ENCODE measurements around the gene DUSP1.

The DUSP1 gene

GRCh38 chr5:172740428-172741205, 30.4 kb downstream of the DUSP1 start:
- Histone ChIP-seq H3K9ac (ENCODE audit: low read depth, low read length) (no peak overlapping the region), H3K36me3 (ENCODE audit: insufficient read depth, low read length) (no peaks in the 10 kb centered on the region), H3K9me3 (ENCODE audit: control insufficient read depth, insufficient read depth, low read length) (no peaks in the 10 kb centered on the region), H3K4me1 (ENCODE audit: insufficient read depth, low read length) (no peaks in the 10 kb centered on the region; the same call in 1 of the 2 replicates)

- H3K36me3 ChIP-seq (ENCODE audit: insufficient read depth, low read length), result no peaks in the 10 kb centered on the region
Measured at GRCh38 chr5:172739375-172739774, 31.6 kb downstream of the DUSP1 start.

GRCh38 chr5:172736508-172737135, 34.4 kb downstream of the DUSP1 start:
- Histone ChIP-seq H3K9me3 (ENCODE audit: control insufficient read depth, insufficient read depth, low read length) (no peaks in the 10 kb centered on the region), H3K36me3 (ENCODE audit: insufficient read depth, low read length) (no peaks in the 10 kb centered on the region), H3K9ac (ENCODE audit: low read depth, low read length) (no peak overlapping the region), H3K4me1 (ENCODE audit: insufficient read depth, low read length) (peaks cover 7% of the 10 kb centered on the region; the same call in 1 of the 2 replicates)

More at GRCh38 chr5:172739375-172739774, 31.6 kb downstream of the DUSP1 start:
- no peaks in the 10 kb centered on the region for H3K9me3 ChIP-seq (ENCODE audit: control insufficient read depth, insufficient read depth, low read length)
- no peak overlapping the region for H3K9ac ChIP-seq (ENCODE audit: low read depth, low read length)
- no peaks in the 10 kb centered on the region; the same call in 1 of the 2 replicates for H3K4me1 ChIP-seq (ENCODE audit: insufficient read depth, low read length)

- Histone ChIP-seq H3K4me1 (ENCODE audit: insufficient read depth, low read length) (peaks cover 7% of the 10 kb centered on the region; the same call in 1 of the 2 replicates), H3K9me3 (ENCODE audit: control insufficient read depth, insufficient read depth, low read length) (no peaks in the 10 kb centered on the region), H3K36me3 (ENCODE audit: insufficient read depth, low read length) (no peaks in the 10 kb centered on the region), H3K9ac (ENCODE audit: low read depth, low read length) (no peak overlapping the region)
Measured at GRCh38 chr5:172735141-172735831, 35.7 kb downstream of the DUSP1 start.

GRCh38 chr5:172733974-172734346, 37.0 kb downstream of the DUSP1 start:
- peaks cover 7% of the 10 kb centered on the region; the same call in 1 of the 2 replicates for H3K4me1 ChIP-seq (ENCODE audit: insufficient read depth, low read length)
- H3K9me3 ChIP-seq (ENCODE audit: control insufficient read depth, insufficient read depth, low read length), result no peaks in the 10 kb centered on the region
- no peak overlapping the region for H3K9ac ChIP-seq (ENCODE audit: low read depth, low read length)
- H3K36me3 ChIP-seq (ENCODE audit: insufficient read depth, low read length), result no peaks in the 10 kb centered on the region

- no peak overlapping the region for H3K9ac ChIP-seq (ENCODE audit: low read depth, low read length)
Measured at GRCh38 chr5:172733131-172733973, 37.6 kb downstream of the DUSP1 start.

GRCh38 chr5:172732201-172732865, 38.7 kb downstream of the DUSP1 start:
- H3K36me3 ChIP-seq (ENCODE audit: insufficient read depth, low read length), result no peaks in the 10 kb centered on the region
- H3K9me3 ChIP-seq (ENCODE audit: control insufficient read depth, insufficient read depth, low read length), result no peaks in the 10 kb centered on the region
- H3K4me1 ChIP-seq (ENCODE audit: insufficient read depth, low read length), result peaks cover 7% of the 10 kb centered on the region; the same call in 1 of the 2 replicates
- H3K9ac ChIP-seq (ENCODE audit: low read depth, low read length), result no peak overlapping the region

More at GRCh38 chr5:172733131-172733973, 37.6 kb downstream of the DUSP1 start:
- no peaks in the 10 kb centered on the region for H3K36me3 ChIP-seq (ENCODE audit: insufficient read depth, low read length)
- H3K9me3 ChIP-seq (ENCODE audit: control insufficient read depth, insufficient read depth, low read length), result no peaks in the 10 kb centered on the region
- H3K4me1 ChIP-seq (ENCODE audit: insufficient read depth, low read length), result peaks cover 7% of the 10 kb centered on the region; the same call in 1 of the 2 replicates

- H3K9ac ChIP-seq (ENCODE audit: low read depth, low read length), result no peak overlapping the region
- H3K4me1 ChIP-seq (ENCODE audit: insufficient read depth, low read length), result peaks cover 7% of the 10 kb centered on the region; the same call in 1 of the 2 replicates
Measured at GRCh38 chr5:172731680-172732074, 39.3 kb downstream of the DUSP1 start.

GRCh38 chr5:172730981-172731679, 39.9 kb downstream of the DUSP1 start:
- H3K4me1 ChIP-seq (ENCODE audit: insufficient read depth, low read length), result peaks cover 7% of the 10 kb centered on the region; the same call in 1 of the 2 replicates
- H3K9me3 ChIP-seq (ENCODE audit: control insufficient read depth, insufficient read depth, low read length), result no peaks in the 10 kb centered on the region
- H3K36me3 ChIP-seq (ENCODE audit: insufficient read depth, low read length), result no peaks in the 10 kb centered on the region
- no peak overlapping the region for H3K9ac ChIP-seq (ENCODE audit: low read depth, low read length)

More at GRCh38 chr5:172731680-172732074, 39.3 kb downstream of the DUSP1 start:
- Histone ChIP-seq H3K36me3 (ENCODE audit: insufficient read depth, low read length) (no peaks in the 10 kb centered on the region), H3K9me3 (ENCODE audit: control insufficient read depth, insufficient read depth, low read length) (no peaks in the 10 kb centered on the region)

GRCh38 chr5:172730222-172730621, 40.8 kb downstream of the DUSP1 start:
- Histone ChIP-seq H3K36me3 (ENCODE audit: insufficient read depth, low read length) (no peaks in the 10 kb centered on the region), H3K4me1 (ENCODE audit: insufficient read depth, low read length) (peaks cover 7% of the 10 kb centered on the region; the same call in 1 of the 2 replicates), H3K9ac (ENCODE audit: low read depth, low read length) (no peak overlapping the region), H3K9me3 (ENCODE audit: control insufficient read depth, insufficient read depth, low read length) (no peaks in the 10 kb centered on the region)

GRCh38 chr5:172729588-172729987, 41.4 kb downstream of the DUSP1 start:
- no peak overlapping the region for H3K9ac ChIP-seq (ENCODE audit: low read depth, low read length)
- H3K4me1 ChIP-seq (ENCODE audit: insufficient read depth, low read length), result peaks cover 7% of the 10 kb centered on the region; the same call in 1 of the 2 replicates
- no peaks in the 10 kb centered on the region for H3K9me3 ChIP-seq (ENCODE audit: control insufficient read depth, insufficient read depth, low read length)
- H3K36me3 ChIP-seq (ENCODE audit: insufficient read depth, low read length), result no peaks in the 10 kb centered on the region

- peaks cover 4% of the 10 kb centered on the region; the same call in 1 of the 2 replicates for H3K4me1 ChIP-seq (ENCODE audit: insufficient read depth, low read length)
Measured at GRCh38 chr5:172728481-172729241, 42.3 kb downstream of the DUSP1 start.

More at GRCh38 chr5:172728481-172729241, 42.3 kb downstream of the DUSP1 start:
- Histone ChIP-seq H3K9ac (ENCODE audit: low read depth, low read length) (no peak overlapping the region), H3K9me3 (ENCODE audit: control insufficient read depth, insufficient read depth, low read length) (no peaks in the 10 kb centered on the region), H3K36me3 (ENCODE audit: insufficient read depth, low read length) (no peaks in the 10 kb centered on the region)

Measured in ES-I3 (cell line).